PC-9 (cell line): Measurements from ENCODE around the gene FZD8. TPM values are rescaled to one million over a fixed set of nuclear protein-coding genes. Genes with fewer than 3 reads are reported as not detected.

Experiments
- BruUV-seq: library from RNA; stranded (reverse); fragments of 400-500 nt; replicated peaks from 2 replicates; lab custom pipeline; 2021; lab: Mats Ljungman, UMichigan
- CTCF ChIA-PET: fragments of 300-600 bp; sonication (Branson Sonifier 250); formaldehyde crosslinking; loops from one replicate; lab custom pipeline; 2022; ENCODE audit warnings: antibody characterized with exemption; lab: Charles Lee
- POLR2A ChIA-PET: fragments of 300-600 bp; sonication (Branson Sonifier 250); formaldehyde crosslinking; loops from one replicate; lab custom pipeline; 2022; ENCODE audit warnings: antibody characterized with exemption; ENCODE audit not compliant: unreplicated experiment; lab: Charles Lee
- DNase-seq, 2 experiments: peaks; one replicate each; pipeline versions ENCODE4 v3.0.0 to v3.0.0-alpha.2; 2015 to 2022; ENCODE audit warnings: mixed read lengths in 1 of 2
- H2AFZ ChIP-seq: fragments of 200-600 bp; sonication (generic); 2 replicates; pipeline ENCODE4 v1.8.1; 2017; ENCODE audit warnings: antibody characterized with exemption
- H3F3A ChIP-seq: fragments of 200-600 bp; sonication (generic); 2 replicates; pipeline ENCODE4 v1.8.1; 2017; ENCODE audit warnings: antibody characterized with exemption, mild to moderate bottlenecking, low read depth; ENCODE audit not compliant: insufficient read depth
- H3K27ac ChIP-seq: fragments of 200-600 bp; sonication (generic); 2 replicates; pipeline ENCODE4 v1.6.1; 2016; ENCODE audit warnings: mixed run types
- H3K27me3 ChIP-seq: fragments of 200-600 bp; sonication (generic); 2 replicates; pipeline ENCODE4 v1.6.1; 2016; ENCODE audit warnings: low read depth, mixed run types; ENCODE audit not compliant: insufficient read depth
- H3K36me3 ChIP-seq: fragments of 200-600 bp; sonication (generic); 2 replicates; pipeline ENCODE4 v1.6.1; 2016; ENCODE audit warnings: low read depth, mixed run types
- H3K4me1 ChIP-seq: fragments of 200-600 bp; sonication (generic); replicated peaks from 2 replicates; pipeline ENCODE4 v1.6.1; 2016; ENCODE audit warnings: mixed run types; ENCODE audit not compliant: insufficient read depth
- H3K4me2 ChIP-seq: fragments of 200-600 bp; sonication (generic); 2 replicates; pipeline ENCODE4 v1.6.1; 2017; ENCODE audit warnings: mixed run types
- H3K4me3 ChIP-seq: fragments of 200-600 bp; sonication (generic); 2 replicates; pipeline ENCODE4 v1.6.1; 2016; ENCODE audit warnings: mixed run types
- H3K79me2 ChIP-seq: fragments of 200-600 bp; sonication (generic); 2 replicates; pipeline ENCODE4 v1.6.1; 2017; ENCODE audit warnings: low read depth, mixed run types
- H3K9me2 ChIP-seq: fragments of 200-600 bp; sonication (generic); 2 replicates; pipeline ENCODE4 v1.8.1; 2017; ENCODE audit warnings: mild to moderate bottlenecking; ENCODE audit not compliant: insufficient read depth
- H3K9me3 ChIP-seq: fragments of 200-600 bp; sonication (generic); 2 replicates; pipeline ENCODE4 v1.8.1; 2016; ENCODE audit warnings: low read depth; ENCODE audit not compliant: insufficient read depth
- H4K20me1 ChIP-seq: fragments of 200-600 bp; sonication (generic); 2 replicates; pipeline ENCODE4 v1.8.1; 2017; ENCODE audit not compliant: insufficient read depth
- CTCF ChIP-seq: fragments of 200-600 bp; sonication (generic); conservative IDR thresholded peaks from 2 replicates; pipeline ENCODE4 v1.6.1; 2017; ENCODE audit warnings: mixed run types, antibody characterized with exemption, mild to moderate bottlenecking, moderate library complexity
- EZH2 ChIP-seq: fragments of 200-600 bp; sonication (generic); IDR thresholded peaks from 2 replicates; pipeline ENCODE4 v1.8.0; 2017; ENCODE audit warnings: antibody characterized with exemption, low read depth
- intact Hi-C: fragments of 100-400 bp; cut with micrococcal nuclease; formaldehyde crosslinking; loops from one replicate; pipeline ENCODE4 v1.10.0; 2022; ENCODE audit not compliant: unreplicated experiment
- total RNA-seq: library from RNA; stranded (reverse); gene quantifications from 2 replicates; pipeline ENCODE4 v1.2.3, GENCODE V29; 2021

FZD8 gene
- total RNA-seq, 1 experiment from 2014 or later, result not detected

DNA sequence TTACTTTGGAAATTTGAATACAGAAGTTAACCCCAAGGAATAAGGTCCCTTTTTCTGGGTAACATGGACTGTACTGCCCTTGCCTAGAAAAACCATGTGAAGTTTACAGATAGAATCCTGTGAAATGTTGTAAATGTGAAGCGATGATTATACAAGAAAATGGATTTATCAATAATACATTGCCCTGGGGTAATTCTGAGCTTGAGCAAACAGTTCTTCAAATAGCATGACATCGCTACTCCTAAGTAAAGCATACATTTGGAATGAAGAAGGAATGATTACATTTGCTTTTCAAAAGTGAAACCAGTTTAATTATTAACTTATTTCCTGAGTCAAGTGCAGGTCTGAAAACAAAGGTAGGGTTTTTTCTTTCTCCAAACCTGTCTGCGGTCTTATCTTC lies 43.3 kb upstream of the FZD8 start:
- no peak overlapping the region for H3K4me3 ChIP-seq
- POLR2A ChIA-PET, result no interaction called here
- H3K27me3 ChIP-seq, result peaks cover 34% of the 10 kb centered on the region
- intact Hi-C loops, result no loop called here
- H4K20me1 ChIP-seq, result no peaks in the 10 kb centered on the region
- BruUV-seq, result no TSS peak
- H3K9me2 ChIP-seq, result no peaks in the 10 kb centered on the region
- no peaks in the 10 kb centered on the region for H3K9me3 ChIP-seq
- CTCF ChIA-PET, result no interaction called here
- no peaks in the 10 kb centered on the region for H3K4me1 ChIP-seq
- DNase-seq, result no peak
- no peak overlapping the region for H3K4me2 ChIP-seq
- no peak overlapping the region for H2AFZ ChIP-seq
- no peak for TF ChIP-seq EZH2
- TF ChIP-seq CTCF, result no peak
- no peaks in the 10 kb centered on the region for H3K36me3 ChIP-seq
- H3K27ac ChIP-seq, result no peak overlapping the region
- no peaks in the 10 kb centered on the region for H3K79me2 ChIP-seq
- H3F3A ChIP-seq, result no peaks in the 10 kb centered on the region

- no peaks in the 10 kb centered on the region for H3K36me3 ChIP-seq
- H3K4me1 ChIP-seq, result no peaks in the 10 kb centered on the region
- TF ChIP-seq EZH2, result no peak
- no peak for TF ChIP-seq CTCF
- ChIA-PET POLR2A (no interaction called here), CTCF (no interaction called here)
- no TSS peak for BruUV-seq
- DNase-seq, result no peak
- H2AFZ ChIP-seq, result no peak overlapping the region
- H3K79me2 ChIP-seq, result no peaks in the 10 kb centered on the region
- no peaks in the 10 kb centered on the region for H3K9me3 ChIP-seq
- H3K4me2 ChIP-seq, result no peak overlapping the region
- H3K4me3 ChIP-seq, result no peak overlapping the region
- H3K9me2 ChIP-seq, result no peaks in the 10 kb centered on the region
- peaks cover 26% of the 10 kb centered on the region; the same call in 1 of the 2 replicates for H3K27me3 ChIP-seq
- intact Hi-C loops, result no loop called here
- H3F3A ChIP-seq, result no peaks in the 10 kb centered on the region
- H4K20me1 ChIP-seq, result no peaks in the 10 kb centered on the region
- no peak overlapping the region for H3K27ac ChIP-seq
Observed at GRCh38 chr10:35684586-35684985, 42.5 kb upstream of the FZD8 start.

- Histone ChIP-seq H4K20me1 (no peaks in the 10 kb centered on the region), H3K4me3 (no peak overlapping the region), H3K4me1 (no peaks in the 10 kb centered on the region), H3F3A (no peaks in the 10 kb centered on the region), H3K36me3 (no peaks in the 10 kb centered on the region), H3K79me2 (no peaks in the 10 kb centered on the region), H2AFZ (no peak overlapping the region), H3K27ac (no peak overlapping the region), H3K9me3 (no peaks in the 10 kb centered on the region), H3K9me2 (no peaks in the 10 kb centered on the region), H3K4me2 (no peak overlapping the region), H3K27me3 (no peaks in the 10 kb centered on the region)
- CTCF ChIA-PET, result no interaction called here
- no peak for DNase-seq
- POLR2A ChIA-PET, result no interaction called here
- no TSS peak for BruUV-seq
- intact Hi-C loops, result no loop called here
- TF ChIP-seq EZH2 (no peak), CTCF (no peak)
Observed at GRCh38 chr10:35675846-35676245, 33.8 kb upstream of the FZD8 start.
